Stomach (tissue), 4 donors: ENCODE measurements around the gene WIPI1.

ENCODE experiments used
- CTCF ChIP-seq, 7 experiments: fragments of 450-650 bp in 4 of 7; fragments of 200-600 bp in 3 of 7; sonication (generic) in 3 of 7; IDR thresholded peaks; one replicate each; pipeline ENCODE4 v1.5.1; 2016 to 2019; ENCODE audit warnings: antibody characterized with exemption in 7 of 7, control low read depth in 2 of 7, mild to moderate bottlenecking in 1 of 7
- EP300 ChIP-seq: sonication (generic); formaldehyde crosslinking; IDR thresholded peaks from one replicate; pipeline ENCODE4 v1.6.1; 2017; ENCODE audit warnings: antibody characterized with exemption
- POLR2AphosphoS5 ChIP-seq, 3 donors: sonication (generic); formaldehyde crosslinking; IDR thresholded peaks; one replicate each; pipeline ENCODE4 v1.6.1; 2016; ENCODE audit warnings: antibody characterized with exemption in 3 of 3

DNA sequence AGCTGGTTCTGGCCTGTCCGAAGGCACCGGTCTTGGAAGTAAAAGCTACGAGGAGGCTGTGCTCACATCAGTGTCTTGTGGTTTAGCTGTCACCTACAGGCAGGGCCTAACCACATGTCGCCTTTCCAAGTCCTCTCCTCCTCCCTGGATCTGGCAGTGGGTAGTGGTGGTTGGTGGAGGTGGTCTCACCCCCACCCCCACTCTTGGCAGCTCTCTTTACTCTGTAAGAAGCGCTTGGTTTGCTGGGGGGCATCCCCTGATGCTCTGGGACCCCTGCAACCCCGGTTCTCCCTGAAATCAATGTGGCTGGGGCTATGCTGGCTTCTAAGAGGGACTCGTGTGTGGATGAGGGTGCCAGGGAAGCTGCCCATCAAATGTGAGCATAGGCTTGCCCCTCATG is 68.3 kb downstream of the WIPI1 start:
- TF ChIP-seq CTCF (IDR thresholded peaks at IDR 0.05) = no peak
- TF ChIP-seq EP300 = no peak
- TF ChIP-seq POLR2AphosphoS5 (IDR thresholded peaks at IDR 0.05) = no peak
